IMR-90 (cell line): ENCODE results near the gene FICD.

Experiments
- CEBPB ChIP-seq: IDR thresholded peaks from 2 replicates; pipeline ENCODE4 v1.6.1; 2012; ENCODE audit warnings: low read depth, low read length, improper control_type of control experiment
- CHD1 ChIP-seq: IDR thresholded peaks from 2 replicates; pipeline ENCODE4 v1.6.1; 2012; ENCODE audit warnings: low read depth, low read length, improper control_type of control experiment
- POLR2A ChIP-seq: IDR thresholded peaks from 2 replicates; pipeline ENCODE4 v1.6.1; 2012; ENCODE audit warnings: mild to moderate bottlenecking, low read depth, low read length
- RFX5 ChIP-seq: IDR thresholded peaks from 2 replicates; pipeline ENCODE4 v1.8.0; 2012; ENCODE audit warnings: low read depth, mild to moderate bottlenecking, low read length, moderate library complexity
- USF2 ChIP-seq: fragments of 150-350 bp; IDR thresholded peaks from 2 replicates; pipeline ENCODE4 v1.6.1; 2017; ENCODE audit warnings: mild to moderate bottlenecking, antibody characterized with exemption, low read length, low read depth
- TF ChIP-seq, protein P1 (sequence below): conservative IDR thresholded peaks from 2 replicates; pipeline ENCODE4 v1.5.1; 2012; ENCODE audit warnings: mild to moderate bottlenecking, low read depth, low read length, improper control_type of control experiment

DNA sequence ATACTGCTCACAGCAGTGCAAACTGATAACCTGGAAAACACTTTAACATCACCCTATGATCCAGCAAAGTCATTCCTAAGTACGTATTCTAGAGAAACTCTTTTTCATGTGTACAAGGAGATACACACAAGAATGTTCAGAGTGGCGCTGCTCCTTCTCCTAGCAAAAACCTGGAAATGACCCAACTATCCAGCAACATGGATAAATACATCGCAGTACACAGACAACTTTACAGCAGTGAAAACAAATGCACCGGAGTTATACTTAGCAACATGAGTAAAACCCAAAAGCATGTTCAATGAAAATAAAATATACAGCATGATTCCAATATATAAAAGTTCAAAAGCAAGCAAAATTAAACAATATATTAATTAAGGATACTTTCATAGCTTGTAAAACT lies 27.2 kb downstream of the FICD start:
- TF ChIP-seq, protein P1, sequence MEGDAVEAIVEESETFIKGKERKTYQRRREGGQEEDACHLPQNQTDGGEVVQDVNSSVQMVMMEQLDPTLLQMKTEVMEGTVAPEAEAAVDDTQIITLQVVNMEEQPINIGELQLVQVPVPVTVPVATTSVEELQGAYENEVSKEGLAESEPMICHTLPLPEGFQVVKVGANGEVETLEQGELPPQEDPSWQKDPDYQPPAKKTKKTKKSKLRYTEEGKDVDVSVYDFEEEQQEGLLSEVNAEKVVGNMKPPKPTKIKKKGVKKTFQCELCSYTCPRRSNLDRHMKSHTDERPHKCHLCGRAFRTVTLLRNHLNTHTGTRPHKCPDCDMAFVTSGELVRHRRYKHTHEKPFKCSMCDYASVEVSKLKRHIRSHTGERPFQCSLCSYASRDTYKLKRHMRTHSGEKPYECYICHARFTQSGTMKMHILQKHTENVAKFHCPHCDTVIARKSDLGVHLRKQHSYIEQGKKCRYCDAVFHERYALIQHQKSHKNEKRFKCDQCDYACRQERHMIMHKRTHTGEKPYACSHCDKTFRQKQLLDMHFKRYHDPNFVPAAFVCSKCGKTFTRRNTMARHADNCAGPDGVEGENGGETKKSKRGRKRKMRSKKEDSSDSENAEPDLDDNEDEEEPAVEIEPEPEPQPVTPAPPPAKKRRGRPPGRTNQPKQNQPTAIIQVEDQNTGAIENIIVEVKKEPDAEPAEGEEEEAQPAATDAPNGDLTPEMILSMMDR: no peak
- TF ChIP-seq USF2 (no peak), POLR2A (no peak), CHD1 (no peak), CEBPB (no peak), RFX5 (no peak)
